ENCODE measurements around the gene MSH3.

- TF ChIP-seq CTCF (IDR thresholded peaks at IDR 0.05) (no peak), POLR2A (IDR thresholded peaks at IDR 0.05) (no peak)
Observed at GRCh38 chr5:80618438-80618837, 36.0 kb upstream of the MSH3 start.

All from testis (tissue), 2 donors.